ENCODE data around the gene FBXL5.

Gene FBXL5

GRCh38 chr4:15655223-15656037, at the start of gene FBXL5:
FBXL5 (minus strand) TSS chr4:15655357; CDS start chr4:15655287, 70 bp downstream.
- peak; percentile 86 for DNase-seq

- DNase-seq = no peak
Measured at GRCh38 chr4:15704129-15704528, 49.0 kb upstream of the FBXL5 start.

GRCh38 chr4:15703439-15703838, 48.3 kb upstream of the FBXL5 start:
- DNase-seq = no peak

GRCh38 chr4:15702941-15703403, 47.8 kb upstream of the FBXL5 start, which contains the start of gene BST1:
BST1 (plus strand) TSS chr4:15703065; CDS start chr4:15703145, 80 bp downstream.
- DNase-seq = peak; percentile 78

- DNase-seq = no peak
Measured at GRCh38 chr4:15696866-15697265, 41.7 kb upstream of the FBXL5 start.

- no peak for DNase-seq
Measured at GRCh38 chr4:15695729-15696128, 40.6 kb upstream of the FBXL5 start.

GRCh38 chr4:15695240-15695699, 40.1 kb upstream of the FBXL5 start:
- DNase-seq = no peak

GRCh38 chr4:15694431-15694830, 39.3 kb upstream of the FBXL5 start:
- no peak for DNase-seq

GRCh38 chr4:15692602-15693001, 37.4 kb upstream of the FBXL5 start:
- DNase-seq = no peak

GRCh38 chr4:15691346-15692135, 36.4 kb upstream of the FBXL5 start:
- no peak for DNase-seq

GRCh38 chr4:15690020-15690809, 35.1 kb upstream of the FBXL5 start:
- DNase-seq = no peak

GRCh38 chr4:15689540-15689939, 34.4 kb upstream of the FBXL5 start:
- DNase-seq = peak; percentile 25

GRCh38 chr4:15688051-15688450, 32.9 kb upstream of the FBXL5 start:
- DNase-seq = no peak

- no peak for DNase-seq
Measured at GRCh38 chr4:15684498-15684897, 29.3 kb upstream of the FBXL5 start.

- no peak for DNase-seq
Measured at GRCh38 chr4:15683143-15683495, 28.0 kb upstream of the FBXL5 start.

GRCh38 chr4:15682242-15683142, 27.3 kb upstream of the FBXL5 start:
- no peak for DNase-seq

- DNase-seq = peak; percentile 94
Measured at GRCh38 chr4:15681372-15682241, 26.4 kb upstream of the FBXL5 start, which contains the start of gene FAM200B. FAM200B (plus strand) TSS chr4:15681827; CDS start chr4:15686978, 5,151 bp downstream.

GRCh38 chr4:15681067-15681371, 25.9 kb upstream of the FBXL5 start:
- no peak for DNase-seq

GRCh38 chr4:15677507-15677988, 22.4 kb upstream of the FBXL5 start:
- no peak for DNase-seq

GRCh38 chr4:15676899-15677298, 21.7 kb upstream of the FBXL5 start:
- no peak for DNase-seq

GRCh38 chr4:15676039-15676438, 20.9 kb upstream of the FBXL5 start:
- DNase-seq = no peak

Data from CD4-positive, alpha-beta T cell treated with Interleukin-15 for 1 hour (primary cell).